PC-9 (cell line): ENCODE measurements around the gene PCLO. TPM values are rescaled to one million over a fixed set of nuclear protein-coding genes. Genes with fewer than 3 reads are reported as not detected.

Experiments used
- BruUV-seq: library from RNA; stranded (reverse); fragments of 400-500 nt; replicated peaks from 2 replicates; lab custom pipeline; 2021; lab: Mats Ljungman, UMichigan
- CTCF ChIA-PET: fragments of 300-600 bp; sonication (Branson Sonifier 250); formaldehyde crosslinking; loops from one replicate; lab custom pipeline; 2022; ENCODE audit warnings: antibody characterized with exemption; lab: Charles Lee
- POLR2A ChIA-PET: fragments of 300-600 bp; sonication (Branson Sonifier 250); formaldehyde crosslinking; loops from one replicate; lab custom pipeline; 2022; ENCODE audit warnings: antibody characterized with exemption; ENCODE audit not compliant: unreplicated experiment; lab: Charles Lee
- DNase-seq, 2 experiments: peaks; one replicate each; pipeline versions ENCODE4 v3.0.0 to v3.0.0-alpha.2; 2015 to 2022; ENCODE audit warnings: mixed read lengths in 1 of 2
- H2AFZ ChIP-seq: fragments of 200-600 bp; sonication (generic); 2 replicates; pipeline ENCODE4 v1.8.1; 2017; ENCODE audit warnings: antibody characterized with exemption
- H3F3A ChIP-seq: fragments of 200-600 bp; sonication (generic); 2 replicates; pipeline ENCODE4 v1.8.1; 2017; ENCODE audit warnings: antibody characterized with exemption, mild to moderate bottlenecking, low read depth; ENCODE audit not compliant: insufficient read depth
- H3K27ac ChIP-seq: fragments of 200-600 bp; sonication (generic); 2 replicates; pipeline ENCODE4 v1.6.1; 2016; ENCODE audit warnings: mixed run types
- H3K27me3 ChIP-seq: fragments of 200-600 bp; sonication (generic); 2 replicates; pipeline ENCODE4 v1.6.1; 2016; ENCODE audit warnings: low read depth, mixed run types; ENCODE audit not compliant: insufficient read depth
- H3K36me3 ChIP-seq: fragments of 200-600 bp; sonication (generic); 2 replicates; pipeline ENCODE4 v1.6.1; 2016; ENCODE audit warnings: low read depth, mixed run types
- H3K4me1 ChIP-seq: fragments of 200-600 bp; sonication (generic); replicated peaks from 2 replicates; pipeline ENCODE4 v1.6.1; 2016; ENCODE audit warnings: mixed run types; ENCODE audit not compliant: insufficient read depth
- H3K4me2 ChIP-seq: fragments of 200-600 bp; sonication (generic); 2 replicates; pipeline ENCODE4 v1.6.1; 2017; ENCODE audit warnings: mixed run types
- H3K4me3 ChIP-seq: fragments of 200-600 bp; sonication (generic); 2 replicates; pipeline ENCODE4 v1.6.1; 2016; ENCODE audit warnings: mixed run types
- H3K79me2 ChIP-seq: fragments of 200-600 bp; sonication (generic); 2 replicates; pipeline ENCODE4 v1.6.1; 2017; ENCODE audit warnings: low read depth, mixed run types
- H3K9me2 ChIP-seq: fragments of 200-600 bp; sonication (generic); 2 replicates; pipeline ENCODE4 v1.8.1; 2017; ENCODE audit warnings: mild to moderate bottlenecking; ENCODE audit not compliant: insufficient read depth
- H3K9me3 ChIP-seq: fragments of 200-600 bp; sonication (generic); 2 replicates; pipeline ENCODE4 v1.8.1; 2016; ENCODE audit warnings: low read depth; ENCODE audit not compliant: insufficient read depth
- H4K20me1 ChIP-seq: fragments of 200-600 bp; sonication (generic); 2 replicates; pipeline ENCODE4 v1.8.1; 2017; ENCODE audit not compliant: insufficient read depth
- CTCF ChIP-seq: fragments of 200-600 bp; sonication (generic); conservative IDR thresholded peaks from 2 replicates; pipeline ENCODE4 v1.6.1; 2017; ENCODE audit warnings: mixed run types, antibody characterized with exemption, mild to moderate bottlenecking, moderate library complexity
- EZH2 ChIP-seq: fragments of 200-600 bp; sonication (generic); IDR thresholded peaks from 2 replicates; pipeline ENCODE4 v1.8.0; 2017; ENCODE audit warnings: antibody characterized with exemption, low read depth
- intact Hi-C: fragments of 100-400 bp; cut with micrococcal nuclease; formaldehyde crosslinking; loops from one replicate; pipeline ENCODE4 v1.10.0; 2022; ENCODE audit not compliant: unreplicated experiment
- total RNA-seq: library from RNA; stranded (reverse); gene quantifications from 2 replicates; pipeline ENCODE4 v1.2.3, GENCODE V29; 2021

Gene PCLO
- total RNA-seq, 1 experiment from 2014 or later, result 4.0 TPM

DNA sequence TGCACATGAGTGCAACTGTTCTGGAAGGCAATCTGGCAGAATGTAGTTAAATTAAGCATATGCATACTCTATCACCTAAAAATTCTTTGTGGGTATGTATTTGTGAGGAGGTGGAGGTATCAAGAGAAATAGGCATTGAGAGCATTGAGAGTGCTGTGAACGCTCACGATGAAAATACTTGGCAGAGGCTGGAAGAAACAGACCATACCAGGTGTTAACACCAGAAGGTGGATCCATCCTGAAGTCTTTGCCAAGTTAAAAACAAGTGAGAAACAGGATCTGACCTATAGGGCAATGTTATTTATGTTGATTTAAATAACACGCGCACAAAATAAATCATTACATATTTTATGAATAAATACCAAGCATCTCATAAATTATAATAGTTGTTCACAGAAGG, 311.6 kb downstream of the PCLO start:
- H3K9me3 ChIP-seq, result no peaks in the 10 kb centered on the region
- H4K20me1 ChIP-seq, result no peaks in the 10 kb centered on the region
- H3K9me2 ChIP-seq, result no peaks in the 10 kb centered on the region
- ChIA-PET CTCF (no interaction called here), POLR2A (no interaction called here)
- BruUV-seq, result no TSS peak
- H3K4me1 ChIP-seq, result no peaks in the 10 kb centered on the region
- no peak for TF ChIP-seq EZH2
- no peak for TF ChIP-seq CTCF
- H2AFZ ChIP-seq, result no peak overlapping the region
- no peak for DNase-seq
- no peaks in the 10 kb centered on the region for H3K27me3 ChIP-seq
- no peak overlapping the region for H3K27ac ChIP-seq
- no peak overlapping the region for H3K4me2 ChIP-seq
- H3F3A ChIP-seq, result no peaks in the 10 kb centered on the region
- no peaks in the 10 kb centered on the region for H3K36me3 ChIP-seq
- intact Hi-C loops, result no loop called here
- H3K79me2 ChIP-seq, result no peaks in the 10 kb centered on the region
- H3K4me3 ChIP-seq, result no peak overlapping the region

DNA sequence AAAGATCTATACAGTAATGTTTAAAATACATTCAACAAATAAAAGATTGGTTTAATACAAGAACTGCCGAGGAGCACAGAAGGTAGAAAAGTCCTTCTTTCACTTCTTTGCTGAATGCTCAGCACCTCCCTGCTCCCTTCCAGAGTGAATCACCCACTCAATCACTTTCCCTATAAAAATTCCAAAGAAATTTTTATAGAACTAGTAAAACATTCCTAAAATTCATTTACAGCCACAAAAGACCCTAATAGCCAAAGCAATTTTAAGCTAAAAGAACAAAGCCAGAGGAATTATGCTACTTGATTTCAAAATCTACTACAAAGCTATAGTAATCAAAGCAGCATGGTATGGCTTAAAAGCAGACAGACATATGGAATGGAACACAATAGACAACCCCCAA, 320.9 kb downstream of the PCLO start:
- POLR2A ChIA-PET, result no interaction called here
- no TSS peak for BruUV-seq

GRCh38 chr7:82840061-82840460, 322.6 kb downstream of the PCLO start:
- TF ChIP-seq EZH2 (no peak), CTCF (no peak)
- no peaks in the 10 kb centered on the region for H3K9me2 ChIP-seq
- no peaks in the 10 kb centered on the region for H4K20me1 ChIP-seq
- no peak overlapping the region for H3K27ac ChIP-seq
- BruUV-seq, result no TSS peak
- no peaks in the 10 kb centered on the region for H3K4me1 ChIP-seq
- no peak overlapping the region for H2AFZ ChIP-seq
- no peak for DNase-seq
- H3K27me3 ChIP-seq, result no peaks in the 10 kb centered on the region
- no peaks in the 10 kb centered on the region; the same call in 1 of the 2 replicates for H3K9me3 ChIP-seq
- no peaks in the 10 kb centered on the region for H3F3A ChIP-seq
- no peaks in the 10 kb centered on the region for H3K79me2 ChIP-seq
- no peak overlapping the region for H3K4me3 ChIP-seq
- H3K36me3 ChIP-seq, result no peaks in the 10 kb centered on the region
- POLR2A ChIA-PET, result no interaction called here
- CTCF ChIA-PET, result no interaction called here
- intact Hi-C loops, result no loop called here
- H3K4me2 ChIP-seq, result no peak overlapping the region

More for the DNA sequence above, 320.9 kb downstream of the PCLO start:
- H3K4me3 ChIP-seq, result no peak overlapping the region
- no peaks in the 10 kb centered on the region for H3K9me2 ChIP-seq
- no peaks in the 10 kb centered on the region for H3F3A ChIP-seq
- no peak overlapping the region for H3K4me2 ChIP-seq
- no peak for DNase-seq
- H3K4me1 ChIP-seq, result no peaks in the 10 kb centered on the region
- no peaks in the 10 kb centered on the region for H3K79me2 ChIP-seq
- no peaks in the 10 kb centered on the region for H3K27me3 ChIP-seq
- H3K36me3 ChIP-seq, result no peaks in the 10 kb centered on the region
- H3K27ac ChIP-seq, result no peak overlapping the region
- no peaks in the 10 kb centered on the region for H4K20me1 ChIP-seq
- no peak for TF ChIP-seq EZH2
- no peak for TF ChIP-seq CTCF
- intact Hi-C loops, result no loop called here
- CTCF ChIA-PET, result no interaction called here
- no peaks in the 10 kb centered on the region; the same call in 1 of the 2 replicates for H3K9me3 ChIP-seq
- no peak overlapping the region for H2AFZ ChIP-seq
